ENCODE results near the gene PJVK.
"Not testable (repeated sequence)": the region's sequence is repeated elsewhere in the genome, so short reads cannot be mapped to it uniquely, and the experiment has no call there.

The PJVK gene, protein sequence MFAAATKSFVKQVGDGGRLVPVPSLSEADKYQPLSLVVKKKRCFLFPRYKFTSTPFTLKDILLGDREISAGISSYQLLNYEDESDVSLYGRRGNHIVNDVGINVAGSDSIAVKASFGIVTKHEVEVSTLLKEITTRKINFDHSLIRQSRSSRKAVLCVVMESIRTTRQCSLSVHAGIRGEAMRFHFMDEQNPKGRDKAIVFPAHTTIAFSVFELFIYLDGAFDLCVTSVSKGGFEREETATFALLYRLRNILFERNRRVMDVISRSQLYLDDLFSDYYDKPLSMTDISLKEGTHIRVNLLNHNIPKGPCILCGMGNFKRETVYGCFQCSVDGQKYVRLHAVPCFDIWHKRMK

DNA sequence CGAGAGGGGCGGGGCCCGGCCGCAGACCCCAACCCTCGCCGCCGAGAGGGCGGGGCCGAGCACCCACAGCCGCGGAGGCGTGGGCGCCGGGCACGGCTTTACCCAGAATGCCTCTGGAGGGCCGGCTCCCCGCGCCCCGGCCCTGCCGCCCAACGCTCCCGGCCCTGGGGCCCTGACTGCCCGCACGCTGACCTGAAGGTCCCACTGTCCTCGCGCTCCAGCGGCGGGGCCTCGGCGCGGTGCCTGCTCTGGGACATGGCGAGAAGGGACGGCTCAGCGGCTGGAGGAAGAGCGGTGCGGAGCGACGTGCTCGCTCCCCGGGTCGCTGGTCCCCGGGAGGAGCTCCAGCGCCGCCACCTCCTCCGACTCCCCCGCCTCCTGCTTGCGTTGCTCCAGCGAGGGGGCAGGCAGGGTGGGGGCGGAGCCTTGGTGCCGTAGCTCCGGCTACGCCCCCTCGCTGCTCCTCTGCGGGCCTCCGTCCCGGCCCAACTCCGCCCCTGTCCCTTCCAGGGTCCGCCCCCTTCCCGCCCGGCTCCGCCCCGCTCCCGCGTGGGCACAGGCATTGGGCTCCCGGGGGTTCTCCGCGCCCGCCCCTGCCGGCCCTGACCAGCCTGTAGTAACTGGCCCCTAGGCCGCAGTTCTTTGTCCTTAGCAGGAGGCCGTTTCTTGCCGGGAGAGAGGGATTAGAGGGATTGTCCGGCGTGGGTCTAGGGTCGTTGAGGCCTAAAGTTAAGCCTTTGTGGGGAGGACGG is at the start of gene PJVK, which contains the start of gene PRKRA:
Gene PJVK (plus strand): TSS at position 605 of the 752 bp plus-strand sequence. CDS start 2,032 bp downstream, outside the sequence.
Gene PRKRA (minus strand): TSS at position 402 of the 752 bp plus-strand sequence. CDS start 145 bp downstream, at position 257.
- peak within 1 kb of the TSS; percentile 90 for H3K4me3 ChIP-seq (ENCODE audit: low read depth, low read length)
- DNase-seq (ENCODE audit: low read depth): peak; percentile 85
- TF ChIP-seq, protein P1, sequence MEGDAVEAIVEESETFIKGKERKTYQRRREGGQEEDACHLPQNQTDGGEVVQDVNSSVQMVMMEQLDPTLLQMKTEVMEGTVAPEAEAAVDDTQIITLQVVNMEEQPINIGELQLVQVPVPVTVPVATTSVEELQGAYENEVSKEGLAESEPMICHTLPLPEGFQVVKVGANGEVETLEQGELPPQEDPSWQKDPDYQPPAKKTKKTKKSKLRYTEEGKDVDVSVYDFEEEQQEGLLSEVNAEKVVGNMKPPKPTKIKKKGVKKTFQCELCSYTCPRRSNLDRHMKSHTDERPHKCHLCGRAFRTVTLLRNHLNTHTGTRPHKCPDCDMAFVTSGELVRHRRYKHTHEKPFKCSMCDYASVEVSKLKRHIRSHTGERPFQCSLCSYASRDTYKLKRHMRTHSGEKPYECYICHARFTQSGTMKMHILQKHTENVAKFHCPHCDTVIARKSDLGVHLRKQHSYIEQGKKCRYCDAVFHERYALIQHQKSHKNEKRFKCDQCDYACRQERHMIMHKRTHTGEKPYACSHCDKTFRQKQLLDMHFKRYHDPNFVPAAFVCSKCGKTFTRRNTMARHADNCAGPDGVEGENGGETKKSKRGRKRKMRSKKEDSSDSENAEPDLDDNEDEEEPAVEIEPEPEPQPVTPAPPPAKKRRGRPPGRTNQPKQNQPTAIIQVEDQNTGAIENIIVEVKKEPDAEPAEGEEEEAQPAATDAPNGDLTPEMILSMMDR (IDR thresholded peaks at IDR 0.05; ENCODE audit: low read depth, low read length, missing control alignments): no peak

DNA sequence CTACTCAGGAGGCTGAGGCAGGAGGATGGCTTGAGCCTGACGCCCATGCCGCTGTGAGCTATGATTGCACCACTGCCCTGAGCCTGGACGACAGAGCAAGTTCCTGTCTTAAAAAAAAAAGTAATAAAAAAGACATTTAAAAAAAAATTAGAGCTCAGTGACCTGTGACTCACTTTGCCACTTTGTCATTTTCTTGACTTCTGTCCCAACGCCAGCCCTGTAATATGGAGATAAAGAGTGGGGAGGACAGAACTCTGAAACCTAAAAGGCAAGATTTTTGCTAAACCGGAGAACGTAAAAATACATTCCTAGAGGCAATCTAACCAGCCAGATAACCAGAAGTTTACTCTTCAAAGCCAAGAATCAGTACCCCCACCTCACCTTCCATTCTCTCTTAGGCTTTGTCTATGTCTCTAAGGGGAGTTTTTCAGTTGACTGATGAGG is 49.2 kb upstream of the PJVK start:
- TF ChIP-seq, protein P1 (IDR thresholded peaks at IDR 0.05; ENCODE audit: low read depth, low read length, missing control alignments): no peak
- DNase-seq (ENCODE audit: low read depth): no peak

DNA sequence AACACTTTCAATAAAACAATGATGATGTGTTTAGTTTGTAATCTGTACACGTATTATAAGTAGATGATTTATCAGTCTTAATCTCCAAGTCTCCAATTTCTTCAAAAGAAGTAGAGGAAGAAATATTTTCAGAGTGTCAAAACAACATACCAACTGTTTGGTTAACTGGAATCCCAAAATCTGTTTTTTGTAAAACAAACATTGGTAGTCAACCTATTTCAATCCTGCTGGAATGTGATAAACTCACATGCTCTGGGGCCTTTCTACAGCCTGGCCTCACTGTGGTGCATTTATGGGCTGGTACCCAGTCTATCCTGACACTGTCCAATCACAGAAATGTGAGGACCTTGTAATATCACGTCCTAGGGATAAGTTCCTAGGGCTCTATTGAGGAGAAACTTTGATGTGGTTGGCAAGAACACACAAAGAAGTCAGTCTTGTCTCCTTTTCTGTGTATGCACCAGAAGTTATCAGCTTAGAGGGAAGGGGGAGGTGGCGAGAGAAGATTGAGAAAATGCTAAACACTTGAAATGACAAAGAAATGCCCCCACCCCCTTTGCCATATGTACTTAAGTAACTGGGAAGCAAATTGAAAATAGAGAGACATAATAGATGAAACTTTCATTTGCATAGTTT is 47.4 kb upstream of the PJVK start:
- no peak overlapping the region for H3K4me3 ChIP-seq (ENCODE audit: low read depth, low read length)
- TF ChIP-seq, protein P1 (IDR thresholded peaks at IDR 0.05; ENCODE audit: low read depth, low read length, missing control alignments): no peak
- DNase-seq (ENCODE audit: low read depth): peak; percentile 30

More for the DNA sequence above, 49.2 kb upstream of the PJVK start:
- H3K4me3 ChIP-seq (ENCODE audit: low read depth, low read length): no peak overlapping the region

DNA sequence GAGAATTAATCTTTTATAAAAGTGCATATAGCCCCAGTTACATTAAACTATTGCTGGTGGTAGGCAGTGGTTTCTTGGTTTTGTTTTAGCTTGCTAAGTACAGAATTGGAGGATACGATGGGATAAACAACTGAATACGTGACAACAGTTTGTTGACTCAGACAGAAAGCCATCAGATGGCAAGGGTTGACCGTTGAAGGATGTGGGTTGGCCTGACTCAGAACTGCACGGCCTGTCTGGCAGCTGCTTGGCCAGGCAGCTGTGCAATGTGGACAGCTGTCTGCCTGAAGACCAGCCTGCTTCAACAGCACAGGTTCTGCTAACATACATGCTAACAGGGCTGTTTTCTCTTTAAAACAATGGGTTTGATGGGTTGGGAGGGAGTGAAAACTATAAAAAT is 46.8 kb upstream of the PJVK start:
- H3K4me3 ChIP-seq (ENCODE audit: low read depth, low read length): no peak overlapping the region
- peak; percentile 87 for DNase-seq (ENCODE audit: low read depth)
- TF ChIP-seq, protein P1 (IDR thresholded peaks at IDR 0.05; ENCODE audit: low read depth, low read length, missing control alignments): no peak

DNA sequence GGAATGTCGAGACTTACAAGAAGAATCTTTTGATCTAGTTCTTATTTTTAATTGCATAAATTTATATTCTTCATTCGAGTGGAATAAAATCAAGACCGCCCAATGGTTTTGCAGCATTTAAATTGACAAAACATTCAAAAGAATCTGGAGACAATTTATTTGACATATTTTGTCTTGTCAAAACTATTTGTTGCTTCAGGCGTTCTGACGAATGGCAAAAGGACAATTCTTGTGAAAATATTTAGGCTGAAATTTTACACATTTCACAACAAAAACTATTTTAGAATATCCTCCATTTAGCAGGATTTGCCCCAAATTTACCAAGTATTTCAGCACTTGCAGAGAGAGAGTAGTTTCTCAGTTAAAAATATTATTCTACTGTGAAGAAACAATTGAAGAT is 41.9 kb upstream of the PJVK start:
- no peak overlapping the region for H3K4me3 ChIP-seq (ENCODE audit: low read depth, low read length)
- TF ChIP-seq, protein P1 (IDR thresholded peaks at IDR 0.05; ENCODE audit: low read depth, low read length, missing control alignments): no peak
- no peak for DNase-seq (ENCODE audit: low read depth)

DNA sequence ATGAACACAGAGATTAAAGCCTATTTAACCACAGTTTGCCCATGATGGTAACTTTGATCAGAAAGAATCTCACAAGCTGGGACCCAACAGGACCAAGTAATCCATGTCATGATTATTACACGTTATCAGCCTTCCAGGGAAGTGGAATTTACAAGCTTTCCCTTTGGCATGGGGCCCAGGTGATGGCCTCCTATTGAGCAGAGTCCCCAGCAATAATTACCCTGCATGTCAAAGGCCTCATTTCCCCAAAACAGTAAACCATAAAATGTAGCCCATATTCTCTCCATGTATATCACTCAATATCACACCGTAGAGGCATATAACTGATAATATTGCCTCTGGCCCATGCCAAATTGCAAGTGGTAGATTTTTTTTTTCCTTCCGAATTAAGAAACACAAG is 39.1 kb upstream of the PJVK start:
- TF ChIP-seq, protein P1 (IDR thresholded peaks at IDR 0.05; ENCODE audit: low read depth, low read length, missing control alignments): no peak
- no peak for DNase-seq (ENCODE audit: low read depth)
- H3K4me3 ChIP-seq (ENCODE audit: low read depth, low read length): no peak overlapping the region

DNA sequence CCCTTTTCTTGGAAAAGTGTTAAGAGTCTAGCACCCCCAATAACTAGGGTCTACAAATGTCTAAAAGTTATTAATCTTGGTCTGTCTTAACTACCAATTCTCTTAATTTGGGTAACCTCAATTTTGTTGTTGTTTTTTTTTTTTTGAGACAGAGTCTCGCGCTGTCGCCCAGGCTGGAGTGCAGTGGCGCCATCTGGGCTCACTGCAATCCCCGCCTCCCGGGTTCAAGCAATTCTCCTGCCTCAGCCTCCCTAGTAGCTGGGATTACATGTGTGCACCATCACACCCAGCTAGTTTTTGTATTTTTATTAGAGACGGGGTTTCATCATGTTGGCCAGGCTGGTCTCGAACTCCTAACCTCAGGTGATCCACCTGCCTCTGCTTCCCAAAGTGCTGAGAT is 38.7 kb upstream of the PJVK start:
- DNase-seq (ENCODE audit: low read depth); H3K4me3 ChIP-seq (ENCODE audit: low read depth, low read length): not testable (repeated sequence)
